Endothelial cell of umbilical vein (primary cell): ENCODE measurements around the gene EFNA5. TPM values are rescaled to one million over a fixed set of nuclear protein-coding genes. Genes with fewer than 3 reads are reported as not detected.

Source experiments
- BruUV-seq: library from RNA; stranded (reverse); fragments of 400-500 nt; replicated peaks from 2 replicates; lab custom pipeline; 2021; lab: Mats Ljungman, UMichigan
- CTCF ChIA-PET: fragments of 300-600, 350-600 bp; sonication (Branson Sonifier 250); formaldehyde crosslinking; loops from one replicate; lab custom pipeline; 2021; ENCODE audit warnings: antibody characterized with exemption, inconsistent platforms; lab: Charles Lee
- POLR2A ChIA-PET: fragments of 300-600, 350-600 bp; sonication (Branson Sonifier 250); formaldehyde crosslinking; loops from one replicate; lab custom pipeline; 2021; ENCODE audit warnings: antibody characterized with exemption, inconsistent platforms; lab: Charles Lee
- DNase-seq: peaks from one replicate; pipeline ENCODE4 v3.0.0-alpha.2; 2011; ENCODE audit warnings: low read depth, low spot score
- FAIRE-seq: peaks from 2 replicates; lab custom pipeline; 2011; peaks lifted over from hg19 to GRCh38; lab: Jason Lieb, UNC
- H2AFZ ChIP-seq: 2 replicates; pipeline ENCODE4 v1.6.0; 2012; ENCODE audit warnings: low read depth, low read length, control low read depth, inconsistent platforms
- H3K27ac ChIP-seq: 2 replicates; pipeline ENCODE4 v1.5.1; 2011; ENCODE audit warnings: low read depth, mild to moderate bottlenecking, control low read depth, low read length, moderate library complexity; ENCODE audit not compliant: insufficient read depth
- H3K27me3 ChIP-seq, 2 experiments: 2 replicates each; pipeline versions ENCODE4 v1.6.0 to v1.6.1; 2011; ENCODE audit warnings: low read length in 2 of 2, mixed read lengths in 1 of 2; ENCODE audit not compliant: control insufficient read depth in 2 of 2, insufficient read depth in 2 of 2
- H3K36me3 ChIP-seq, 2 experiments: 2 replicates in 1 of 2; 3 replicates in 1 of 2; pipeline ENCODE4 v1.5.1; 2011; ENCODE audit warnings: low read length in 2 of 2, mild to moderate bottlenecking in 1 of 2, moderate library complexity in 1 of 2; ENCODE audit not compliant: control insufficient read depth in 2 of 2, insufficient read depth in 2 of 2; ENCODE audit errors: extremely low read depth in 1 of 2
- H3K4me1 ChIP-seq: 3 replicates; pipeline ENCODE4 v1.5.1; 2011; ENCODE audit warnings: mild to moderate bottlenecking, low read length; ENCODE audit not compliant: control insufficient read depth, insufficient read depth; ENCODE audit errors: extremely low read depth
- H3K4me2 ChIP-seq: 2 replicates; pipeline ENCODE4 v1.6.1; 2011; ENCODE audit warnings: low read length, control low read depth, mixed read lengths; ENCODE audit not compliant: insufficient read depth
- H3K4me3 ChIP-seq, 3 experiments: fragments of 200-600 bp in 1 of 3; sonication (generic), shearing (Covaris generic) in 1 of 3; replicated peaks in 1 of 3; 2 replicates each; pipeline ENCODE4 v1.5.1; 2011 to 2016; ENCODE audit warnings: control low read depth in 3 of 3, low read length in 3 of 3, mild to moderate bottlenecking in 2 of 3, inconsistent platforms in 1 of 3, low read depth in 1 of 3, moderate library complexity in 1 of 3; ENCODE audit not compliant: insufficient read depth in 1 of 3
- H3K79me2 ChIP-seq: 2 replicates; pipeline ENCODE4 v1.6.0; 2012; ENCODE audit warnings: low read length, inconsistent platforms; ENCODE audit not compliant: control insufficient read depth, insufficient read depth
- H3K9ac ChIP-seq: replicated peaks from 2 replicates; pipeline ENCODE3; 2011; ENCODE audit warnings: low read length, control low read depth; ENCODE audit not compliant: insufficient read depth; ENCODE audit errors: extremely low read depth
- H3K9me1 ChIP-seq: replicated peaks from 3 replicates; pipeline ENCODE4 v1.6.0; 2011; ENCODE audit warnings: mild to moderate bottlenecking, low read length; ENCODE audit not compliant: control insufficient read depth, insufficient read depth; ENCODE audit errors: extremely low read depth
- H3K9me3 ChIP-seq: replicated peaks from 2 replicates; pipeline ENCODE4 v1.5.1; 2012; ENCODE audit warnings: low read length, inconsistent platforms; ENCODE audit not compliant: control insufficient read depth, insufficient read depth
- H4K20me1 ChIP-seq: replicated peaks from 2 replicates; pipeline ENCODE3; 2011; ENCODE audit warnings: mild to moderate bottlenecking, low read length; ENCODE audit not compliant: control insufficient read depth, insufficient read depth; ENCODE audit errors: extremely low read depth
- CTCF ChIP-seq, 2 donors: IDR thresholded peaks; 1 replicate in 1 of 2; 2 replicates in 1 of 2; pipeline ENCODE4 v1.5.1; 2011; ENCODE audit warnings: low read length in 2 of 2, mild to moderate bottlenecking in 2 of 2, moderate library complexity in 2 of 2, control low read depth in 1 of 2, inconsistent platforms in 1 of 2, low read depth in 1 of 2; ENCODE audit not compliant: insufficient read depth in 1 of 2; ENCODE audit errors: extremely low read depth in 1 of 2
- EZH2 ChIP-seq: IDR thresholded peaks from 2 replicates; pipeline ENCODE4 v1.6.1; 2012; ENCODE audit warnings: borderline replicate concordance, low read depth, mild to moderate bottlenecking, moderate library complexity, low read length, inconsistent platforms; ENCODE audit not compliant: severe bottlenecking
- FOS ChIP-seq: IDR thresholded peaks from 2 replicates; pipeline ENCODE4 v1.6.1; 2011; ENCODE audit warnings: mild to moderate bottlenecking, low read length, moderate library complexity, borderline replicate concordance; ENCODE audit not compliant: insufficient read depth
- GATA2 ChIP-seq: IDR thresholded peaks from 2 replicates; pipeline ENCODE4 v1.7.0; 2011; ENCODE audit warnings: low read depth, mild to moderate bottlenecking, moderate library complexity, mixed read lengths, low read length; ENCODE audit not compliant: insufficient read length, insufficient read depth
- JUN ChIP-seq: IDR thresholded peaks from 2 replicates; pipeline ENCODE4 v1.6.1; 2011; ENCODE audit warnings: borderline replicate concordance, low read depth; ENCODE audit not compliant: insufficient read length, insufficient read depth
- MAX ChIP-seq: IDR thresholded peaks from 2 replicates; pipeline ENCODE4 v1.6.1; 2011; ENCODE audit not compliant: insufficient read depth, insufficient read length
- MYC ChIP-seq: IDR thresholded peaks from one replicate; pipeline ENCODE4 v1.6.1; 2011; ENCODE audit warnings: mild to moderate bottlenecking, low read depth, low read length
- POLR2A ChIP-seq: IDR thresholded peaks from 2 replicates; pipeline ENCODE4 v1.6.1; 2012; ENCODE audit warnings: low read depth, mild to moderate bottlenecking, control low read depth, low read length
- POLR2AphosphoS5 ChIP-seq: IDR thresholded peaks from 2 replicates; pipeline ENCODE4 v1.6.1; 2012; ENCODE audit warnings: low read depth, mild to moderate bottlenecking, control low read depth, low read length, moderate library complexity; ENCODE audit not compliant: insufficient read depth
- dilution Hi-C: fragments of 300-500 bp; cut with MboI; formaldehyde crosslinking; loops from one replicate; pipeline ENCODE4 v1.15.0; 2019; ENCODE audit warnings: low sequenced_read_pairs; ENCODE audit not compliant: extremely low pct_ligation_motif_present
- intact Hi-C: fragments of 100-400 bp; cut with micrococcal nuclease; formaldehyde crosslinking; loops from one replicate; pipeline ENCODE4 v1.10.0; 2022
- polyA plus RNA-seq, 4 experiments: library from polyadenylated mRNA; depleted of rRNA in 3 of 4; stranded (reverse) in 3 of 4; unstranded in 1 of 4; fragments of >200 nt; gene quantifications; 2 replicates each; pipeline versions ENCODE4 v1.2.1 to v1.2.3, GENCODE V29; 2011 to 2012; ENCODE audit warnings: missing spikeins in 1 of 4
- total RNA-seq: library from RNA; stranded (reverse); gene quantifications from 2 replicates; pipeline ENCODE4 v1.2.3, GENCODE V29; 2021

Gene EFNA5
- total and polyA plus RNA-seq, 2 donors (not counting 3 experiments of a cell fraction or from before 2014, with no cell fraction given) = 13.6 to 22.1 TPM

GRCh38 chr5:107508097-107508496 lies 162.6 kb downstream of the EFNA5 start:
- Histone ChIP-seq H3K27ac (no peak overlapping the region), H3K36me3 (no peaks in the 10 kb centered on the region), H3K4me2 (no peak overlapping the region), H3K4me1 (peaks cover under 1% of the 10 kb centered on the region), H3K9me3 (no peaks in the 10 kb centered on the region), H3K9ac (no peak overlapping the region), H4K20me1 (no peaks in the 10 kb centered on the region), H3K79me2 (no peaks in the 10 kb centered on the region), H3K9me1 (no peaks in the 10 kb centered on the region), H2AFZ (no peak overlapping the region), H3K27me3 (no peaks in the 10 kb centered on the region), H3K4me3 (no peak overlapping the region)
- no TSS peak for BruUV-seq
- POLR2A ChIA-PET = no interaction called here
- dilution Hi-C loops (no loop called here), intact Hi-C loops (no loop called here)
- TF ChIP-seq FOS (no peak), EZH2 (no peak), JUN (no peak), MYC (no peak), GATA2 (no peak), POLR2A (no peak), MAX (no peak), CTCF (IDR thresholded peaks at IDR 0.05; ENCODE audit: extremely low read depth in 1 of 2, insufficient read depth in 1 of 2, low read depth in 1 of 2, low read length in 2 of 2) (no peak), POLR2AphosphoS5 (no peak)
- no peak for DNase-seq
- CTCF ChIA-PET = interaction anchor here (1.4 to 1.8 kb wide), 2 partner anchors 40 to 64 kb away, joined by 3 to 5 read pairs; no protein-coding TSS in a partner anchor
- FAIRE-seq = no peak
